Breast epithelium (tissue), 4 donors: ENCODE measurements around the gene CEND1. TPM values are rescaled to one million over a fixed set of nuclear protein-coding genes. Genes with fewer than 3 reads are reported as not detected.
"Not testable (repeated sequence)": the region's sequence is repeated elsewhere in the genome, so short reads cannot be mapped to it uniquely, and the experiment has no call there.

Experiments
- DNase-seq, 2 donors: peaks; one replicate each; pipeline ENCODE4 v3.0.0-alpha.2; 2019; ENCODE audit warnings: low spot score in 2 of 2
- H3K27ac ChIP-seq, 2 donors: fragments of 200-600 bp; sonication (generic) in 1 of 2; one replicate each; pipeline ENCODE4 v1.5.1; 2016 to 2019; ENCODE audit warnings: mild to moderate bottlenecking in 1 of 2
- H3K27me3 ChIP-seq, 2 donors: fragments of 200-600 bp; sonication (generic) in 1 of 2; one replicate each; pipeline versions ENCODE4 v1.5.1 to v1.6.0; 2017 to 2019; ENCODE audit warnings: control low read depth in 1 of 2, mild to moderate bottlenecking in 1 of 2
- H3K36me3 ChIP-seq: fragments of 200-600 bp; one replicate; pipeline ENCODE4 v1.5.1; 2019
- H3K4me1 ChIP-seq, 2 donors: fragments of 200-600 bp; sonication (generic); one replicate each; pipeline ENCODE4 v1.5.1; 2016 to 2019; ENCODE audit warnings: control low read depth in 1 of 2
- H3K4me3 ChIP-seq, 3 donors: fragments of 200-600 bp; sonication (generic); 1 replicate in 2 of 3; 2 replicates in 1 of 3; pipeline ENCODE4 v1.5.1; 2016 to 2019; ENCODE audit warnings: mild to moderate bottlenecking in 3 of 3, moderate library complexity in 2 of 3
- H3K9me3 ChIP-seq, 2 donors: fragments of 200-600 bp; sonication (generic) in 1 of 2; one replicate each; pipeline ENCODE4 v1.5.1; 2016 to 2019; ENCODE audit warnings: control low read depth in 1 of 2
- POLR2A ChIP-seq: fragments of 450-650 bp; IDR thresholded peaks from one replicate; pipeline ENCODE4 v1.6.1; 2016; ENCODE audit warnings: antibody characterized with exemption, mild to moderate bottlenecking, moderate library complexity
- POLR2AphosphoS5 ChIP-seq, 3 donors: sonication (generic); formaldehyde crosslinking; IDR thresholded peaks; one replicate each; pipeline ENCODE4 v1.6.1; 2017; ENCODE audit warnings: antibody characterized with exemption in 3 of 3
- intact Hi-C: fragments of 100-400 bp; cut with DNase I; formaldehyde crosslinking; loops from one replicate; pipeline ENCODE4 v1.15.1; 2023; ENCODE audit warnings: low total_unique reads
- total RNA-seq, 3 donors: library from RNA; depleted of rRNA; stranded (reverse); fragments of >200 nt; gene quantifications; one replicate each; pipeline ENCODE4 v1.1.0, GENCODE V29; 2016
- TF ChIP-seq, protein P1 (sequence below), 3 donors: fragments of 450-650 bp; IDR thresholded peaks; one replicate each; pipeline ENCODE4 v1.5.1; 2016 to 2017; ENCODE audit warnings: antibody characterized with exemption in 3 of 3, mild to moderate bottlenecking in 3 of 3, moderate library complexity in 3 of 3

The CEND1 gene
- total RNA-seq, 3 donors from 2014 or later: not detected

DNA sequence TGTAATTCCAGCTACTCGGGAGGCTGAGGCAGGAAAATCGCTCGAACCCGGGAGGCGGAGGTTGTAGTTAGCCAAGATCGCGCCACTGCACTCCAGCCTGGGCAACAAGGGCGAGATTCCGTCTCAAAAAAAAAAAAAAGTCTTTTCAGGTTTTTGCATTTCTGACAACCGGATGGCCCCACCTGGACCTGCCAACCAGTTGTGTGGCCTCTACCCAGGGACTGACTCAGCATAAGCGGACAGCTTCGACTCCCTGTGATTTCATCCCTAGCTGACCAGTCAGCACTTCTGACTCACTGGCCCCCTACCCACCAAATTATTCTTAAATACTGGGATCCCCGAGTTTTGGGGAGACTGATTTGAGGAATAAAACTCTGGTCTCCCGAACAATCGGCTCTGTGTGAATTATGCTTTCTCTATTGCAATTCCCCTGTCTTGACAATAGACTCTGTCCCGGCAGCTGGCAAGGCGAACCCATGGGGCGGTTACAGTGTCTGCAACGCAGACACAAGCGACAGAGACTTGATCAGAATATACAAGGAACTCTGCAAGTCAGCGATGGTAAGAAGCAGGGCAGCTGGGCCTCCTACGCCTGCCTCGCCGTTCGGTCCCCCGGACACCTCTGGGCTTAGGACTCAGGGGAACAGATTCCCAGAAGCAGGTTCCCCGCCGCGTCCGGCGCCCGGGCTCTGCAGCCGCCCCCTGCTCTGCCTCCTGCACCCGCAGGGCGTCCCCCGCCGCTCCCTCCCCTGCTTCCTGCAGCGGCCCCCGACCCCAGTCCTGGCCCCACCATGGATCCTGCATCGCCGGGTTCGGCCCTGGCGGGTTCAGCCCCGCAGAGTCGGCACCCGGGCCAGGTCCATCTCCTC, 43.4 kb downstream of the CEND1 start:
- intact Hi-C loops: loop anchor here (5.0 kb wide), 1 partner anchor 1831 kb away; no protein-coding TSS in a partner anchor
- DNase-seq: no peak
- Histone ChIP-seq H3K36me3 (no peaks in the 10 kb centered on the region), H3K27ac (peak overlapping the region; percentile 81 to 84), H3K4me1 (peaks cover 0 to 9% of the 10 kb centered on the region in 2 donors), H3K9me3 (no peaks in the 10 kb centered on the region), H3K4me3 (peak overlapping the region; percentile 84 to 97 (median 89)), H3K27me3 (no peaks in the 10 kb centered on the region)
- no peak for TF ChIP-seq POLR2AphosphoS5 (IDR thresholded peaks at IDR 0.05)
- TF ChIP-seq, protein P1, sequence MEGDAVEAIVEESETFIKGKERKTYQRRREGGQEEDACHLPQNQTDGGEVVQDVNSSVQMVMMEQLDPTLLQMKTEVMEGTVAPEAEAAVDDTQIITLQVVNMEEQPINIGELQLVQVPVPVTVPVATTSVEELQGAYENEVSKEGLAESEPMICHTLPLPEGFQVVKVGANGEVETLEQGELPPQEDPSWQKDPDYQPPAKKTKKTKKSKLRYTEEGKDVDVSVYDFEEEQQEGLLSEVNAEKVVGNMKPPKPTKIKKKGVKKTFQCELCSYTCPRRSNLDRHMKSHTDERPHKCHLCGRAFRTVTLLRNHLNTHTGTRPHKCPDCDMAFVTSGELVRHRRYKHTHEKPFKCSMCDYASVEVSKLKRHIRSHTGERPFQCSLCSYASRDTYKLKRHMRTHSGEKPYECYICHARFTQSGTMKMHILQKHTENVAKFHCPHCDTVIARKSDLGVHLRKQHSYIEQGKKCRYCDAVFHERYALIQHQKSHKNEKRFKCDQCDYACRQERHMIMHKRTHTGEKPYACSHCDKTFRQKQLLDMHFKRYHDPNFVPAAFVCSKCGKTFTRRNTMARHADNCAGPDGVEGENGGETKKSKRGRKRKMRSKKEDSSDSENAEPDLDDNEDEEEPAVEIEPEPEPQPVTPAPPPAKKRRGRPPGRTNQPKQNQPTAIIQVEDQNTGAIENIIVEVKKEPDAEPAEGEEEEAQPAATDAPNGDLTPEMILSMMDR (IDR thresholded peaks at IDR 0.05): no peak
- no peak for TF ChIP-seq POLR2A

- Histone ChIP-seq H3K27me3 (no peaks in the 10 kb centered on the region), H3K4me3 (no peak overlapping the region), H3K27ac (no peak overlapping the region), H3K36me3 (no peaks in the 10 kb centered on the region), H3K4me1 (peaks cover 0 to 9% of the 10 kb centered on the region in 2 donors), H3K9me3 (no peaks in the 10 kb centered on the region)
- intact Hi-C loops: loop anchor here (5.0 kb wide), 1 partner anchor 1832 kb away; no protein-coding TSS in a partner anchor
- no peak for DNase-seq
- TF ChIP-seq, protein P1 (IDR thresholded peaks at IDR 0.05): no peak
- no peak for TF ChIP-seq POLR2AphosphoS5 (IDR thresholded peaks at IDR 0.05)
- TF ChIP-seq POLR2A: no peak
Observed at GRCh38 chr11:745428-745827, 44.5 kb downstream of the CEND1 start.

DNA sequence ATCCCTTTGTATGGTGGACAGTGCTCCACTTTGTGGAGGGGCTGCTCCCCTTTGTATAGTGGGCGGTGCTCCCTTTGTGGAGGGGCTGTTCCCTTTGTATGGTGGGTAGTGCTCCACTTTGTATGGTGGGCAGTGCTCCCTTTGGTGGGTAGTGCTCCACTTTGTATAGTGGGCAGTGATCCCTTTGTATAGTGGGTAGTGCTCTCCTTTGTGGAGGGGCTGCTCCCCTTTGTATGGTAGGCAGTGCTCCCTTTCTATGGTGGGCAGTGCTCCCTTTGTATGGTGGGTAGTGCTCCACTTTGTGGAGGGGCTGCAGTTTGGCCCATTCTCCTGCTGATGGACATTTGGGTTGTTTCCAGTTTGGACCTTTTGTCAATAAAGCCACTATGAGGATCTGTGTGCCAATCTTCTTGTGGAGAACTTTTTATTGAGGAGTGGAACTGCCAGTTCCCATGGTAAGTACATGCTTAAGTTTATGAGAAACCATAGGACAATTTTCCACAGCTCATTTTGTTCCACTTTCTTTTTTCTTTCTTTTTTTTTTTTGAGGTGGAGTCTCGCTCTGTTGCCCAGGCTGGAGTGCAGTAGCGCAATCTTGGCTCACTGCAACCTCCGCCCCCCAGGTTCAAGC, 47.2 kb downstream of the CEND1 start:
- H3K27ac ChIP-seq: no peak overlapping the region
- H3K27me3 ChIP-seq: no peaks in the 10 kb centered on the region
- intact Hi-C loops: no loop called here
- H3K9me3 ChIP-seq: no peaks in the 10 kb centered on the region
- TF ChIP-seq POLR2A: no peak
- no peak for TF ChIP-seq POLR2AphosphoS5 (IDR thresholded peaks at IDR 0.05)
- TF ChIP-seq, protein P1 (IDR thresholded peaks at IDR 0.05): no peak
- no peak overlapping the region for H3K4me3 ChIP-seq
- H3K36me3 ChIP-seq: no peaks in the 10 kb centered on the region
- DNase-seq: no peak
- no peaks in the 10 kb centered on the region for H3K4me1 ChIP-seq

GRCh38 chr11:742156-742546, 47.7 kb downstream of the CEND1 start:
- H3K27ac ChIP-seq: no peak overlapping the region
- H3K36me3 ChIP-seq: no peaks in the 10 kb centered on the region
- DNase-seq: no peak
- TF ChIP-seq POLR2AphosphoS5 (IDR thresholded peaks at IDR 0.05) (no peak), POLR2A (no peak)
- TF ChIP-seq, protein P1 (IDR thresholded peaks at IDR 0.05): no peak
- H3K4me3 ChIP-seq: no peak overlapping the region
- H3K4me1 ChIP-seq: no peaks in the 10 kb centered on the region
- intact Hi-C loops: no loop called here
- H3K9me3 ChIP-seq: no peaks in the 10 kb centered on the region
- no peaks in the 10 kb centered on the region for H3K27me3 ChIP-seq

GRCh38 chr11:737899-738298, 52.0 kb downstream of the CEND1 start:
- H3K4me1 ChIP-seq, H3K4me3 ChIP-seq, H3K36me3 ChIP-seq, H3K9me3 ChIP-seq, H3K27me3 ChIP-seq, DNase-seq, H3K27ac ChIP-seq: not testable (repeated sequence)
- intact Hi-C loops: loop anchor here (2.0 kb wide), 1 partner anchor 79 kb away; no protein-coding TSS in a partner anchor
